GM12878 (cell line): ENCODE data around the gene RBKS. TPM values are rescaled to one million over a fixed set of nuclear protein-coding genes. Genes with fewer than 3 reads are reported as not detected.

ENCODE experiments used
- ATAC-seq: fragments of 200-7000 bp; cut with Tn5 transposase; 3 replicates; pipeline ENCODE4 v1.9.1; 2020; ENCODE audit warnings: mild to moderate bottlenecking, moderate library complexity
- BruUV-seq: library from RNA; stranded (reverse); fragments of 400-500 nt; replicated peaks from 2 replicates; lab custom pipeline; 2021; lab: Mats Ljungman, UMichigan
- CTCF ChIA-PET: fragments of 300-600 bp; sonication (Branson Sonifier 250); formaldehyde crosslinking; extraction: SDS; loops from one replicate; lab custom pipeline; 2021; ENCODE audit warnings: inconsistent platforms; lab: Yijun Ruan, JAX
- POLR2A ChIA-PET: fragments of 350-600 bp; formaldehyde crosslinking; extraction: SDS; loops from one replicate; lab custom pipeline; 2021; ENCODE audit warnings: inconsistent platforms; lab: Charles Lee
- RAD21 ChIA-PET: fragments of 300-600 bp; sonication (Branson Sonifier 250); formaldehyde crosslinking; loops from one replicate; lab custom pipeline; 2023; ENCODE audit warnings: antibody characterized with exemption; ENCODE audit not compliant: unreplicated experiment; lab: Charles Lee
- SMC1A ChIA-PET: fragments of 300-600 bp; sonication (Branson Sonifier 250); formaldehyde crosslinking; loops from one replicate; lab custom pipeline; 2023; ENCODE audit not compliant: unreplicated experiment, uncharacterized antibody; lab: Charles Lee
- DNase-seq: peaks from one replicate; pipeline ENCODE4 v3.0.0-alpha.2; 2011; ENCODE audit warnings: low read depth, low spot score
- FAIRE-seq: peaks from 3 replicates; lab custom pipeline; 2011; peaks lifted over from hg19 to GRCh38; lab: Jason Lieb, UNC
- H2AFZ ChIP-seq: 2 replicates; pipeline ENCODE4 v1.6.0; 2011; ENCODE audit warnings: low read depth, low read length, control low read depth; ENCODE audit not compliant: control insufficient read depth
- H3K27ac ChIP-seq: 2 replicates; pipeline ENCODE4 v1.5.1; 2011; ENCODE audit warnings: control low read depth; ENCODE audit not compliant: control insufficient read depth, insufficient read depth
- H3K27me3 ChIP-seq, 2 experiments: replicated peaks in 1 of 2; 2 replicates each; pipeline versions ENCODE4 v1.6.0 to v1.6.1; 2011; ENCODE audit warnings: low read length in 1 of 2; ENCODE audit not compliant: control insufficient read depth in 2 of 2, insufficient read depth in 2 of 2
- H3K36me3 ChIP-seq, 2 experiments: 2 replicates each; pipeline ENCODE4 v1.5.1; 2011; ENCODE audit warnings: low read length in 1 of 2; ENCODE audit not compliant: control insufficient read depth in 2 of 2, insufficient read depth in 2 of 2
- H3K4me1 ChIP-seq: 2 replicates; pipeline ENCODE4 v1.6.1; 2011; ENCODE audit warnings: mild to moderate bottlenecking, low read length, moderate library complexity, mixed read lengths; ENCODE audit not compliant: control insufficient read depth, insufficient read depth
- H3K4me2 ChIP-seq: 2 replicates; pipeline ENCODE4 v1.6.0; 2011; ENCODE audit warnings: control low read depth; ENCODE audit not compliant: control insufficient read depth, insufficient read depth
- H3K4me3 ChIP-seq: fragments of 200-600 bp; sonication (generic); 2 replicates; pipeline ENCODE4 v1.5.1; 2016
- H3K79me2 ChIP-seq: 2 replicates; pipeline ENCODE4 v1.6.0; 2011; ENCODE audit warnings: low read length; ENCODE audit not compliant: control insufficient read depth, insufficient read depth
- H3K9ac ChIP-seq: 2 replicates; pipeline ENCODE4 v1.8.0; 2011; ENCODE audit warnings: low read length, control low read depth, mixed read lengths; ENCODE audit not compliant: control insufficient read depth, insufficient read depth
- H3K9me3 ChIP-seq: replicated peaks from 3 replicates; pipeline ENCODE4 v1.5.1; 2011; ENCODE audit warnings: mild to moderate bottlenecking, low read length; ENCODE audit not compliant: control insufficient read depth, insufficient read depth
- H4K20me1 ChIP-seq: 2 replicates; pipeline ENCODE4 v1.6.0; 2011; ENCODE audit not compliant: control insufficient read depth, insufficient read depth
- FOXM1 ChIP-seq: IDR thresholded peaks from 2 replicates; pipeline ENCODE4 v1.6.1; 2012; ENCODE audit warnings: low read depth, mild to moderate bottlenecking, inconsistent platforms, low read length, moderate library complexity
- HDAC6 ChIP-seq: fragments of 200-600 bp; sonication (generic); IDR thresholded peaks from one replicate; pipeline ENCODE4 v1.8.0; 2017; ENCODE audit warnings: antibody characterized with exemption; ENCODE audit not compliant: unreplicated experiment
- IKZF1 ChIP-seq: fragments of 450-650 bp; conservative IDR thresholded peaks from 2 replicates; pipeline ENCODE4 v1.6.1; 2017; ENCODE audit warnings: antibody characterized with exemption, mild to moderate bottlenecking
- MXI1 ChIP-seq: fragments of 150-350 bp; IDR thresholded peaks from 2 replicates; pipeline ENCODE4 v1.6.1; 2011; ENCODE audit warnings: low read depth, mild to moderate bottlenecking, inconsistent platforms, low read length, improper control_type of control experiment
- PML ChIP-seq: IDR thresholded peaks from 2 replicates; pipeline ENCODE4 v1.6.1; 2012; ENCODE audit warnings: low read length, inconsistent platforms
- RAD51 ChIP-seq: fragments of 450-650 bp; IDR thresholded peaks from 2 replicates; pipeline ENCODE4 v1.6.1; 2016; ENCODE audit warnings: moderate library complexity, mild to moderate bottlenecking, inconsistent platforms
- SMARCA5 ChIP-seq: fragments of 450-650 bp; IDR thresholded peaks from 2 replicates; pipeline ENCODE4 v1.6.1; 2017; ENCODE audit warnings: mild to moderate bottlenecking
- SP1 ChIP-seq: IDR thresholded peaks from one replicate; pipeline ENCODE4 v1.6.1; 2011; ENCODE audit warnings: low read depth, low read length
- SRF ChIP-seq, 2 experiments: IDR thresholded peaks; 2 replicates each; pipeline ENCODE4 v1.6.1; 2011; ENCODE audit warnings: low read depth in 2 of 2, low read length in 2 of 2, mild to moderate bottlenecking in 1 of 2, moderate library complexity in 1 of 2
- TBL1XR1 ChIP-seq: IDR thresholded peaks from 2 replicates; pipeline ENCODE4 v1.6.1; 2012; ENCODE audit warnings: low read depth, low read length, improper control_type of control experiment
- YY1 ChIP-seq: IDR thresholded peaks from 2 replicates; pipeline ENCODE4 v1.6.1; 2011; ENCODE audit warnings: low read depth, mild to moderate bottlenecking, low read length
- ZNF207 ChIP-seq: fragments of 450-650 bp; IDR thresholded peaks from 2 replicates; pipeline ENCODE4 v1.6.1; 2014; ENCODE audit warnings: antibody characterized with exemption, mild to moderate bottlenecking, borderline replicate concordance
- WGBS: methylation state at CpG from one replicate; pipeline ENCODE4 v1.1.6; 2016; ENCODE audit warnings: low lambda C conversion rate; ENCODE audit not compliant: insufficient replicate concordance, insufficient coverage; ENCODE audit errors: missing lambda C conversion rate; 5-methylcytosine and 5-hydroxymethylcytosine counted together
- in situ Hi-C: fragments of 300-500 bp; cut with MboI; formaldehyde crosslinking; loops from 9 replicates; pipeline ENCODE4 v1.14.3; 2018; ENCODE audit warnings: mixed read lengths
- intact Hi-C: fragments of 100-400 bp; cut with micrococcal nuclease; formaldehyde crosslinking; loops from one replicate; pipeline ENCODE4 v1.14.2; 2022; ENCODE audit not compliant: unreplicated experiment
- polyA plus RNA-seq, 11 experiments: library from polyadenylated mRNA; depleted of rRNA in 4 of 11; unstranded in 6 of 11; stranded (reverse) in 5 of 11; fragments of >200 nt; fragmentation: Nextera tagmentation in 4 of 11; fragmentation: Illumina TruSeq in 1 of 11; extraction: Ambion mirVana in 4 of 11; extraction: Trizol in 1 of 11; gene quantifications; 1 replicate in 1 of 11; 2 replicates in 10 of 11; pipeline versions ENCODE4 v1.2.1 to v1.2.3, GENCODE V29; 2011 to 2016; ENCODE audit warnings: inconsistent platforms in 2 of 11, missing spikeins in 2 of 11, low read depth in 1 of 11
- total RNA-seq, 4 experiments: library from RNA; depleted of rRNA in 3 of 4; stranded (reverse); fragments of >200 nt in 3 of 4; fragmentation: Illumina TruSeq in 1 of 4; extraction: Trizol in 1 of 4; gene quantifications; 2 replicates each; pipeline versions ENCODE4 v1.2.1 to v1.2.3, GENCODE V29; 2013 to 2021
- TF ChIP-seq, protein P1 (sequence below): fragments of 450-650 bp; IDR thresholded peaks from 2 replicates; pipeline ENCODE4 v1.6.1; 2016; ENCODE audit warnings: mild to moderate bottlenecking
- TF ChIP-seq, protein P2 (sequence below): fragments of 150-350 bp; IDR thresholded peaks from 2 replicates; pipeline ENCODE4 v1.6.1; 2016; ENCODE audit warnings: low read depth, low read length
- TF ChIP-seq, protein P3 (sequence below): IDR thresholded peaks from 2 replicates; pipeline ENCODE4 v1.6.1; 2012; ENCODE audit warnings: low read depth, low read length, improper control_type of control experiment

The RBKS gene
- total and polyA plus RNA-seq, 10 of the 15 experiments (the other 5 are each of a cell fraction or from before 2014, with no cell fraction given), result 0.39 to 1.8 (median 1.0) TPM

DNA sequence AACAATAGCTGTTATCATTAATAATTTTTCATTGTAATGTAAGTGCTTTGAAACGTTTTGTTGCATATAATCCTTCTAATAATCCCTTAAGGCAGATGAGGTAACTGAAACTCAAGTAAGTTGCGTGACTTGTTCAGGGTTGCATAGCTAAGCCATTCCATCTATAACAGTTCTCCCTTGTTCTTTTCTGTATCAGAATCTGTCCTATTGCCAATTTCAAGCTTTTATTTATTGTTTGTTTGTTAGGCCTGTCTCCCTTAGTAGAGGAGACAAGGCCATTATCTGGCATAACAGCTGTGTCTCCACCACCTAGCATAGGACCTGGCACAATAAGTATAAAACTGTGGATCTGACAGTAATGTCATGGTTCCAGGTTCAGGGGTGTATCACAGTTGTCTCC lies 19.7 kb upstream of the RBKS start:
- in situ Hi-C loops (no loop called here), intact Hi-C loops (no loop called here)
- BruUV-seq, result no TSS peak
- Histone ChIP-seq H3K4me2 (no peak overlapping the region), H2AFZ (no peak overlapping the region), H3K79me2 (no peaks in the 10 kb centered on the region), H3K9me3 (no peaks in the 10 kb centered on the region), H3K4me1 (no peaks in the 10 kb centered on the region), H3K4me3 (no peak overlapping the region), H3K27ac (no peak overlapping the region), H3K9ac (no peak overlapping the region), H4K20me1 (no peaks in the 10 kb centered on the region; the same call in 1 of the 2 replicates), H3K27me3 (no peaks in the 10 kb centered on the region), H3K36me3 (no peaks in the 10 kb centered on the region)
- 52% methylated on average over 2 of the region's 2 CpGs for WGBS
- SMC1A ChIA-PET, result interaction anchor here (0.8 to 1.0 kb wide), 2 partner anchors 10 to 13 kb away, joined by 3 read pairs; no protein-coding TSS in a partner anchor
- DNase-seq, result no peak
- RAD21 ChIA-PET, result no interaction called here
- CTCF ChIA-PET, result no interaction called here
- POLR2A ChIA-PET, result no interaction called here
- no peak for FAIRE-seq
- TF ChIP-seq SMARCA5 (no peak), SRF (IDR thresholded peaks at IDR 0.05; ENCODE audit: low read depth in 2 of 2, low read length in 2 of 2) (no peak), FOXM1 (no peak), RAD51 (no peak), TBL1XR1 (no peak), YY1 (no peak), ZNF207 (no peak), IKZF1 (no peak), HDAC6 (no peak), PML (no peak), MXI1 (no peak), SP1 (no peak)
- TF ChIP-seq, protein P1, sequence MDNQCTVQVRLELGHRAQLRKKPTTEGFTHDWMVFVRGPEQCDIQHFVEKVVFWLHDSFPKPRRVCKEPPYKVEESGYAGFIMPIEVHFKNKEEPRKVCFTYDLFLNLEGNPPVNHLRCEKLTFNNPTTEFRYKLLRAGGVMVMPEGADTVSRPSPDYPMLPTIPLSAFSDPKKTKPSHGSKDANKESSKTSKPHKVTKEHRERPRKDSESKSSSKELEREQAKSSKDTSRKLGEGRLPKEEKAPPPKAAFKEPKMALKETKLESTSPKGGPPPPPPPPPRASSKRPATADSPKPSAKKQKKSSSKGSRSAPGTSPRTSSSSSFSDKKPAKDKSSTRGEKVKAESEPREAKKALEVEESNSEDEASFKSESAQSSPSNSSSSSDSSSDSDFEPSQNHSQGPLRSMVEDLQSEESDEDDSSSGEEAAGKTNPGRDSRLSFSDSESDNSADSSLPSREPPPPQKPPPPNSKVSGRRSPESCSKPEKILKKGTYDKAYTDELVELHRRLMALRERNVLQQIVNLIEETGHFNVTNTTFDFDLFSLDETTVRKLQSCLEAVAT, result no peak
- TF ChIP-seq, protein P2, sequence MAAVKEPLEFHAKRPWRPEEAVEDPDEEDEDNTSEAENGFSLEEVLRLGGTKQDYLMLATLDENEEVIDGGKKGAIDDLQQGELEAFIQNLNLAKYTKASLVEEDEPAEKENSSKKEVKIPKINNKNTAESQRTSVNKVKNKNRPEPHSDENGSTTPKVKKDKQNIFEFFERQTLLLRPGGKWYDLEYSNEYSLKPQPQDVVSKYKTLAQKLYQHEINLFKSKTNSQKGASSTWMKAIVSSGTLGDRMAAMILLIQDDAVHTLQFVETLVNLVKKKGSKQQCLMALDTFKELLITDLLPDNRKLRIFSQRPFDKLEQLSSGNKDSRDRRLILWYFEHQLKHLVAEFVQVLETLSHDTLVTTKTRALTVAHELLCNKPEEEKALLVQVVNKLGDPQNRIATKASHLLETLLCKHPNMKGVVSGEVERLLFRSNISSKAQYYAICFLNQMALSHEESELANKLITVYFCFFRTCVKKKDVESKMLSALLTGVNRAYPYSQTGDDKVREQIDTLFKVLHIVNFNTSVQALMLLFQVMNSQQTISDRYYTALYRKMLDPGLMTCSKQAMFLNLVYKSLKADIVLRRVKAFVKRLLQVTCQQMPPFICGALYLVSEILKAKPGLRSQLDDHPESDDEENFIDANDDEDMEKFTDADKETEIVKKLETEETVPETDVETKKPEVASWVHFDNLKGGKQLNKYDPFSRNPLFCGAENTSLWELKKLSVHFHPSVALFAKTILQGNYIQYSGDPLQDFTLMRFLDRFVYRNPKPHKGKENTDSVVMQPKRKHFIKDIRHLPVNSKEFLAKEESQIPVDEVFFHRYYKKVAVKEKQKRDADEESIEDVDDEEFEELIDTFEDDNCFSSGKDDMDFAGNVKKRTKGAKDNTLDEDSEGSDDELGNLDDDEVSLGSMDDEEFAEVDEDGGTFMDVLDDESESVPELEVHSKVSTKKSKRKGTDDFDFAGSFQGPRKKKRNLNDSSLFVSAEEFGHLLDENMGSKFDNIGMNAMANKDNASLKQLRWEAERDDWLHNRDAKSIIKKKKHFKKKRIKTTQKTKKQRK, result no peak
- TF ChIP-seq, protein P3, sequence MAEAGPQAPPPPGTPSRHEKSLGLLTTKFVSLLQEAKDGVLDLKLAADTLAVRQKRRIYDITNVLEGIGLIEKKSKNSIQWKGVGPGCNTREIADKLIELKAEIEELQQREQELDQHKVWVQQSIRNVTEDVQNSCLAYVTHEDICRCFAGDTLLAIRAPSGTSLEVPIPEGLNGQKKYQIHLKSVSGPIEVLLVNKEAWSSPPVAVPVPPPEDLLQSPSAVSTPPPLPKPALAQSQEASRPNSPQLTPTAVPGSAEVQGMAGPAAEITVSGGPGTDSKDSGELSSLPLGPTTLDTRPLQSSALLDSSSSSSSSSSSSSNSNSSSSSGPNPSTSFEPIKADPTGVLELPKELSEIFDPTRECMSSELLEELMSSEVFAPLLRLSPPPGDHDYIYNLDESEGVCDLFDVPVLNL, result no peak
- no peak for ATAC-seq
